Heart left ventricle (tissue), 13 donors: ENCODE data around the gene RPL29.

Experiments
- POLR2A ChIP-seq, 2 donors: fragments of 450-650 bp; IDR thresholded peaks; one replicate each; pipeline ENCODE4 v1.6.1; 2017; ENCODE audit warnings: antibody characterized with exemption in 2 of 2, mild to moderate bottlenecking in 2 of 2, moderate library complexity in 2 of 2
- TF ChIP-seq, protein P1 (sequence below), 12 donors: fragments of 200-600 bp; sonication (generic) in 4 of 12; IDR thresholded peaks; one replicate each; pipeline versions ENCODE4 v1.5.0 to v1.8.0; 2018 to 2022; ENCODE audit warnings: antibody characterized with exemption in 12 of 12, mild to moderate bottlenecking in 5 of 12
- donor health status: ischemic (EF 13 %, LVEDD 7.1; RV severe dilation, severe dysfunction).
- donor health status: DM: no; HTN: yes; CAD: no.
- donor health status: DM: no; HTN: no; CAD: no.
- donor health status: ischemic (EF 25% LVEDD 6.9; RV normal size, moderate dysfunction).
- donor health status: ischemic (EF 25% LVEDD 5.7; RV mildly dilated, moderate dysfunction).
- donor health status: ischemic (EF 35%, LVEDD 5.7; RV mildly dilated, moderate dysfunction).
- donor health status: nonischemic (EF 11% LVEDD 7.7; RV severe dilation, severe dysfunction).
- donor health status: DM: yes; HTN: yes; CAD: no.
- donor health status: PGD.
- donor health status: ischemic (EF 29% LVEDD 5.4; RV normal size, mild dysfunction).
- donor health status: nonischemic (EF 23%, LVEDD 6.1; RV moderate dilation, normal function).

- TF ChIP-seq, protein P1, sequence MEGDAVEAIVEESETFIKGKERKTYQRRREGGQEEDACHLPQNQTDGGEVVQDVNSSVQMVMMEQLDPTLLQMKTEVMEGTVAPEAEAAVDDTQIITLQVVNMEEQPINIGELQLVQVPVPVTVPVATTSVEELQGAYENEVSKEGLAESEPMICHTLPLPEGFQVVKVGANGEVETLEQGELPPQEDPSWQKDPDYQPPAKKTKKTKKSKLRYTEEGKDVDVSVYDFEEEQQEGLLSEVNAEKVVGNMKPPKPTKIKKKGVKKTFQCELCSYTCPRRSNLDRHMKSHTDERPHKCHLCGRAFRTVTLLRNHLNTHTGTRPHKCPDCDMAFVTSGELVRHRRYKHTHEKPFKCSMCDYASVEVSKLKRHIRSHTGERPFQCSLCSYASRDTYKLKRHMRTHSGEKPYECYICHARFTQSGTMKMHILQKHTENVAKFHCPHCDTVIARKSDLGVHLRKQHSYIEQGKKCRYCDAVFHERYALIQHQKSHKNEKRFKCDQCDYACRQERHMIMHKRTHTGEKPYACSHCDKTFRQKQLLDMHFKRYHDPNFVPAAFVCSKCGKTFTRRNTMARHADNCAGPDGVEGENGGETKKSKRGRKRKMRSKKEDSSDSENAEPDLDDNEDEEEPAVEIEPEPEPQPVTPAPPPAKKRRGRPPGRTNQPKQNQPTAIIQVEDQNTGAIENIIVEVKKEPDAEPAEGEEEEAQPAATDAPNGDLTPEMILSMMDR (IDR thresholded peaks at IDR 0.05): no peak
- no peak for TF ChIP-seq POLR2A (IDR thresholded peaks at IDR 0.05)
Measured at GRCh38 chr3:51986010-51986947, 9.4 kb downstream of the RPL29 start.
